OCI-LY1 (cell line): ENCODE results near the gene CFAP46.

ENCODE experiments used
- EZH2 ChIP-seq: fragments of 200-600 bp; sonication (generic), shearing (Covaris generic); IDR thresholded peaks from 2 replicates; pipeline ENCODE4 v1.8.0; 2017; ENCODE audit warnings: borderline replicate concordance, mixed run types, mild to moderate bottlenecking, antibody characterized with exemption, low read length, moderate library complexity, mixed read lengths
- TF ChIP-seq, protein P1 (sequence below): fragments of 200-600 bp; sonication (generic), shearing (Covaris generic); IDR thresholded peaks from 2 replicates; pipeline ENCODE4 v1.5.1; 2017; ENCODE audit warnings: mild to moderate bottlenecking, antibody characterized with exemption, low read length, moderate library complexity, mixed read lengths

DNA sequence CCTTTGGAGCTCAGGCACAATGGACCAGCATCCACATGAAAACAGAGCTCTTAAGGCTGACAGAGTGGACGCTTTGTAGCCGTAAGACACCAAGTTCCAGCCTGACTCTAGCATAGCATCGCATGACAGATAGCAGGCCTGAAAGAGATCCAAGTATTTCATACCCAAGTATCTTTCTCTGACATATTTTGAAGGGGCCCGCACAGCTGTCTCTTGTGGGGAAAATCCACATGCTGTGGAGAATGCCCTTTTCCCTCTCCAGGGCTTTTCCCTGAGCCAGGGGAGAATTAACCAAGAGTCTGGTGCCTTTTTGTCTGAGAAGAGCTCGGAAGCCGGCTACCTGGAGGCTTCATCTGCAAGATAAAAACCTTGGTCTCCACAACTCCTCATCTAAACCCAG lies 51.0 kb downstream of the CFAP46 start:
- TF ChIP-seq, protein P1, sequence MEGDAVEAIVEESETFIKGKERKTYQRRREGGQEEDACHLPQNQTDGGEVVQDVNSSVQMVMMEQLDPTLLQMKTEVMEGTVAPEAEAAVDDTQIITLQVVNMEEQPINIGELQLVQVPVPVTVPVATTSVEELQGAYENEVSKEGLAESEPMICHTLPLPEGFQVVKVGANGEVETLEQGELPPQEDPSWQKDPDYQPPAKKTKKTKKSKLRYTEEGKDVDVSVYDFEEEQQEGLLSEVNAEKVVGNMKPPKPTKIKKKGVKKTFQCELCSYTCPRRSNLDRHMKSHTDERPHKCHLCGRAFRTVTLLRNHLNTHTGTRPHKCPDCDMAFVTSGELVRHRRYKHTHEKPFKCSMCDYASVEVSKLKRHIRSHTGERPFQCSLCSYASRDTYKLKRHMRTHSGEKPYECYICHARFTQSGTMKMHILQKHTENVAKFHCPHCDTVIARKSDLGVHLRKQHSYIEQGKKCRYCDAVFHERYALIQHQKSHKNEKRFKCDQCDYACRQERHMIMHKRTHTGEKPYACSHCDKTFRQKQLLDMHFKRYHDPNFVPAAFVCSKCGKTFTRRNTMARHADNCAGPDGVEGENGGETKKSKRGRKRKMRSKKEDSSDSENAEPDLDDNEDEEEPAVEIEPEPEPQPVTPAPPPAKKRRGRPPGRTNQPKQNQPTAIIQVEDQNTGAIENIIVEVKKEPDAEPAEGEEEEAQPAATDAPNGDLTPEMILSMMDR, result no peak
- TF ChIP-seq EZH2, result no peak
